K562 (cell line): ENCODE results near the gene EPHA2. TPM values are rescaled to one million over a fixed set of nuclear protein-coding genes. Genes with fewer than 3 reads are reported as not detected.

Source experiments
- CBX5 ChIP-seq: IDR thresholded peaks from 2 replicates; pipeline ENCODE4 v1.6.1; 2014; ENCODE audit warnings: low read depth, borderline replicate concordance
- CBX8 ChIP-seq: fragments of 200-600 bp; sonication (generic); IDR thresholded peaks from 2 replicates; pipeline ENCODE4 v1.6.1; 2012; ENCODE audit warnings: borderline replicate concordance, mixed run types, low read depth, mild to moderate bottlenecking, moderate library complexity, mixed read lengths, low read length, control low read depth, inconsistent platforms; ENCODE audit not compliant: poor library complexity, severe bottlenecking; ENCODE audit errors: extremely low read depth
- HMGN3 ChIP-seq: IDR thresholded peaks from 2 replicates; pipeline ENCODE4 v1.6.1; 2011; ENCODE audit warnings: borderline replicate concordance, low read depth, mild to moderate bottlenecking, mixed read lengths, low read length; ENCODE audit not compliant: insufficient read length; ENCODE audit errors: extremely low read depth
- KAT7 ChIP-seq: sonication (generic); formaldehyde crosslinking; IDR thresholded peaks from 2 replicates; pipeline ENCODE4 v1.8.0; 2022; ENCODE audit warnings: missing genetic modification reagents, mild to moderate bottlenecking, borderline replicate concordance
- KDM1A ChIP-seq, 2 experiments: fragments of 450-650 bp; IDR thresholded peaks; 2 replicates each; pipeline ENCODE4 v1.6.1; 2016; ENCODE audit warnings: mild to moderate bottlenecking in 2 of 2
- MAFK ChIP-seq: IDR thresholded peaks from 2 replicates; pipeline ENCODE4 v1.6.1; 2011; ENCODE audit warnings: low read length, improper control_type of control experiment
- MAX ChIP-seq: sonication (generic); formaldehyde crosslinking; IDR thresholded peaks from 2 replicates; pipeline ENCODE4 v1.9.0; 2022; ENCODE audit warnings: mild to moderate bottlenecking, missing genetic modification reagents
- MCM3 ChIP-seq: fragments of 450-650 bp; IDR thresholded peaks from 2 replicates; pipeline ENCODE4 v1.6.1; 2016
- MTA2 ChIP-seq: fragments of 450-650 bp; IDR thresholded peaks from 2 replicates; pipeline ENCODE4 v1.6.1; 2016; ENCODE audit warnings: low read depth
- NFE2L1 ChIP-seq: fragments of 450-650 bp; IDR thresholded peaks from 2 replicates; pipeline ENCODE4 v1.6.1; 2016; ENCODE audit warnings: missing genetic modification characterization, low read depth, mild to moderate bottlenecking, missing compliant biosample characterization, moderate library complexity, borderline replicate concordance
- NR3C1 ChIP-seq: sonication (generic); formaldehyde crosslinking; IDR thresholded peaks from 2 replicates; pipeline ENCODE4 v1.8.1; 2022; ENCODE audit warnings: missing genetic modification reagents
- PHB2 ChIP-seq: fragments of 450-650 bp; IDR thresholded peaks from 2 replicates; pipeline ENCODE4 v1.6.1; 2017; ENCODE audit warnings: low read depth
- POLR2G ChIP-seq: fragments of 200-400 bp; formaldehyde crosslinking; IDR thresholded peaks from 2 replicates; pipeline ENCODE4 v1.6.1; 2017; ENCODE audit warnings: low read depth, mild to moderate bottlenecking, antibody characterized with exemption, low read length, moderate library complexity
- SAFB2 ChIP-seq: fragments of 200-400 bp; formaldehyde crosslinking; IDR thresholded peaks from 2 replicates; pipeline ENCODE4 v1.6.1; 2018; ENCODE audit warnings: borderline replicate concordance, low read length, low read depth, moderate library complexity; ENCODE audit not compliant: severe bottlenecking
- SAP30 ChIP-seq: fragments of 200-600 bp; sonication (generic); IDR thresholded peaks from 2 replicates; pipeline ENCODE4 v1.6.1; 2012; ENCODE audit warnings: borderline replicate concordance, low read depth, mild to moderate bottlenecking, moderate library complexity, low read length, control low read depth, inconsistent platforms; ENCODE audit not compliant: insufficient read depth, poor library complexity, severe bottlenecking
- SIN3B ChIP-seq: fragments of 450-650 bp; IDR thresholded peaks from 2 replicates; pipeline ENCODE4 v1.6.1; 2017; ENCODE audit warnings: low read depth, mild to moderate bottlenecking, moderate library complexity
- SREBF1 ChIP-seq: fragments of 150-350 bp; IDR thresholded peaks from 2 replicates; pipeline ENCODE4 v1.6.1; 2014; ENCODE audit warnings: antibody characterized with exemption, low read depth, low read length, borderline replicate concordance
- SRSF3 ChIP-seq: fragments of 200-400 bp; formaldehyde crosslinking; IDR thresholded peaks from 2 replicates; pipeline ENCODE4 v1.6.1; 2016; ENCODE audit warnings: mild to moderate bottlenecking, low read length, moderate library complexity; ENCODE audit not compliant: insufficient read depth
- STAT5A ChIP-seq: IDR thresholded peaks from 2 replicates; pipeline ENCODE4 v1.6.1; 2012; ENCODE audit warnings: low read length, inconsistent platforms, borderline replicate concordance
- SUPT5H ChIP-seq: fragments of 450-650 bp; IDR thresholded peaks from 2 replicates; pipeline ENCODE4 v1.6.1; 2016
- TCF7L2 ChIP-seq: fragments of 150-350 bp; IDR thresholded peaks from 2 replicates; pipeline ENCODE4 v1.6.1; 2016; ENCODE audit warnings: low read depth, mild to moderate bottlenecking, low read length, moderate library complexity
- TEAD1 ChIP-seq, 2 experiments: fragments of 450-650 bp in 1 of 2; sonication (generic) in 1 of 2; formaldehyde crosslinking; IDR thresholded peaks; 2 replicates each; pipeline versions ENCODE4 v1.4.0 to v1.8.0; 2020 to 2022; ENCODE audit warnings: mild to moderate bottlenecking in 2 of 2, missing genetic modification reagents in 1 of 2
- TRIM24 ChIP-seq, 2 experiments: fragments of 450-650 bp; IDR thresholded peaks; 2 replicates each; pipeline ENCODE4 v1.6.1; 2016
- ZNF12 ChIP-seq: sonication (generic); formaldehyde crosslinking; IDR thresholded peaks from 2 replicates; pipeline ENCODE4 v1.4.0; 2020; ENCODE audit warnings: mild to moderate bottlenecking, missing genetic modification reagents
- ZNF224 ChIP-seq: sonication (generic); formaldehyde crosslinking; IDR thresholded peaks from 2 replicates; pipeline ENCODE4 v1.8.0; 2022; ENCODE audit warnings: mild to moderate bottlenecking, missing genetic modification reagents
- ZNF57 ChIP-seq: fragments of 450-650 bp; formaldehyde crosslinking; IDR thresholded peaks from 2 replicates; pipeline ENCODE4 v1.4.0; 2020; ENCODE audit warnings: mild to moderate bottlenecking, moderate library complexity
- ZNF830 ChIP-seq: fragments of 250-450 bp; sonication (Bioruptor Pico); IDR thresholded peaks from 2 replicates; pipeline ENCODE4 v1.5.0; 2021; ENCODE audit warnings: mild to moderate bottlenecking
- polyA plus RNA-seq, 8 experiments: library from polyadenylated mRNA; depleted of rRNA in 4 of 8; stranded (reverse) in 5 of 8; unstranded in 3 of 8; fragments of >200 nt; fragmentation: Nextera tagmentation in 2 of 8; fragmentation: Illumina TruSeq in 1 of 8; extraction: Ambion mirVana in 2 of 8; extraction: Trizol in 1 of 8; gene quantifications; 2 replicates each; pipeline versions ENCODE4 v1.2.1 to v1.2.3, GENCODE V29; 2011 to 2014; ENCODE audit warnings: inconsistent platforms in 1 of 8, missing spikeins in 1 of 8
- total RNA-seq, 7 experiments: library from RNA; depleted of rRNA in 6 of 7; stranded (reverse); fragments of >200 nt in 6 of 7; fragmentation: Illumina TruSeq in 2 of 7; extraction: Trizol in 2 of 7; gene quantifications; 2 replicates each; pipeline versions ENCODE4 v1.2.1 to v1.2.3, GENCODE V29; 2011 to 2021; ENCODE audit warnings: low replicate concordance in 1 of 7
- TF ChIP-seq, protein P1 (sequence below): fragments of 250-450 bp; sonication (Bioruptor Pico); IDR thresholded peaks from 2 replicates; pipeline ENCODE4 v1.5.1; 2021; ENCODE audit warnings: mild to moderate bottlenecking

The EPHA2 gene
- total and polyA plus RNA-seq, 9 of the 15 experiments (the other 6 are each of a cell fraction or from before 2014, with no cell fraction given): 0.04 to 0.40 (median 0.07) TPM; not detected in 4

- TF ChIP-seq MCM3 (no peak), MAFK (peak; percentile 61), NR3C1 (CRISPR knock-in tag) (no peak), PHB2 (no peak), ZNF12 (CRISPR knock-in tag) (no peak), TEAD1 (CRISPR knock-in tag; IDR thresholded peaks at IDR 0.05) (no peak), ZNF830 (CRISPR knock-in tag) (no peak), STAT5A (no peak; the same call in 1 of the 2 replicates), KAT7 (CRISPR knock-in tag) (no peak), ZNF57 (CRISPR knock-in tag) (no peak), CBX5 (no peak), SREBF1 (0 out of 2 replicates have a peak, but pooled peaks have one; percentile 2), MTA2 (no peak), SAFB2 (no peak), CBX8 (no peak), SRSF3 (no peak), SIN3B (no peak), SUPT5H (no peak), POLR2G (peak; percentile 63; the same call in 1 of the 2 replicates), HMGN3 (peak; percentile 29), NFE2L1 (tag) (no peak), KDM1A (IDR thresholded peaks at IDR 0.05) (peak; percentile 66 to 88; a peak in 3 of 4 replicates), TCF7L2 (no peak), MAX (CRISPR knock-in tag) (peak; percentile 42; the same call in 1 of the 2 replicates), SAP30 (peak; percentile 54), TRIM24 (IDR thresholded peaks at IDR 0.05) (no peak), ZNF224 (CRISPR knock-in tag) (no peak)
- TF ChIP-seq, protein P1, sequence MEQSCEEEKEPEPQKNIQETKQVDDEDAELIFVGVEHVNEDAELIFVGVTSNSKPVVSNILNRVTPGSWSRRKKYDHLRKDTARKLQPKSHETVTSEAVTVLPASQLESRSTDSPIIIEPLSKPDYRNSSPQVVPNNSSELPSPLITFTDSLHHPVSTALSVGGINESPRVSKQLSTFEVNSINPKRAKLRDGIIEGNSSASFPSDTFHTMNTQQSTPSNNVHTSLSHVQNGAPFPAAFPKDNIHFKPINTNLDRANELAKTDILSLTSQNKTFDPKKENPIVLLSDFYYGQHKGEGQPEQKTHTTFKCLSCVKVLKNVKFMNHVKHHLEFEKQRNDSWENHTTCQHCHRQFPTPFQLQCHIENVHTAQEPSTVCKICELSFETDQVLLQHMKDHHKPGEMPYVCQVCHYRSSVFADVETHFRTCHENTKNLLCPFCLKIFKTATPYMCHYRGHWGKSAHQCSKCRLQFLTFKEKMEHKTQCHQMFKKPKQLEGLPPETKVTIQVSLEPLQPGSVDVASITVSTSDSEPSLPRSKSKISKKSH (CRISPR knock-in tag): no peak
Measured at GRCh38 chr1:16145662-16146278, 10.1 kb downstream of the EPHA2 start (continued).
